Measurements from ENCODE around the gene PHC2. TPM values are rescaled to one million over a fixed set of nuclear protein-coding genes. Genes with fewer than 3 reads are reported as not detected.

PHC2 gene
- 140 and 203 TPM in 2 replicates for total RNA-seq

DNA sequence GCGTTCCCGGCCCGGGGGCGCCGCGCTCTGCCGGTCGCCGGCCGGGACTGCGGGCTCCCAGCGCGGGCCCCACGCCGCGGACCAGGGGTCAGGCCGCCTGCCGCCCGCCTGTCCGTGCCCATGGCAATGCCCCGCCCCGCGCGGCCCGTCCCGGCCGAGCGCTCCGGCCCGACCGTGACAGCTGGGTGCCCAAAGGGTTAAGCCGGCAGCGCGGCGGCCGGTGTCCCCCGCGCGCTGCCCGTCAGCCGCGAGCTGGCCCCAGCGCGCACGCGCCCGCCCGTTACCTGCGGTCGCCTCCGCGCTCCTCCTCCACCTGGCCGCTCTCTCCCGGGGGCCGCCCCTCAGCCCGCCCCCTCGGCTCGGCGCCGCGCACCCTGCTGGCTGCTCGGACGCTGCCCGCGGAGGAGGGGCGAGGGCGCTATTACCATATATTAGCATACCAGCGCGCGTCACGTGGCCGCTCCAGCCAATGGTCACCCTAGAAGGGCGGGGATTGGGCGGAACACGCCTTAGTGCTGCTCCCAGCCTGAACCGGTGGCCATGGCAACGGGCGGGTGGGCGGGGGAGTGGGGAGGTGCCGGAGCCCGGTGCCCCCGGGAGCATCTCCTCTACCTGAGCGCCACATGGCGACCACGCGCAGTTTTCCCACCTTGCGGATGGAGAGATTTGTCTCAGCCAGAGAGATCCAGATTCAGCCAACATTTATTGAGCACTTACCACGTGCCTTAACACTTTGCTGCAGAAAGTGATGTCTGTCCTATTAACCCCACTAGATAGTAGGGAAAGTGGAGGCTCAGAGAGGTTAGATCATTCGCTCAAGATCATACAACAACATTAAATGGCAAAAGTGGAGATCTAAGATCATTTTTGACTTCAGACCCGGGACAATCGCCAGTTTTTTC, at the start of gene PHC2:
TSS of gene PHC2 (minus strand) at position 404 of the 902 bp plus-strand sequence. CDS start 55,556 bp downstream, outside the sequence.
- TF ChIP-seq CTCF (conservative IDR thresholded peaks at IDR 0.05; ENCODE audit: low read depth, low read length), result peak; percentile 20
- H3K4me3 ChIP-seq (ENCODE audit: low read depth, low read length), result peak within 1 kb of the TSS; percentile 72
- DNase-seq (ENCODE audit: low read depth), result peak; percentile 37

DNA sequence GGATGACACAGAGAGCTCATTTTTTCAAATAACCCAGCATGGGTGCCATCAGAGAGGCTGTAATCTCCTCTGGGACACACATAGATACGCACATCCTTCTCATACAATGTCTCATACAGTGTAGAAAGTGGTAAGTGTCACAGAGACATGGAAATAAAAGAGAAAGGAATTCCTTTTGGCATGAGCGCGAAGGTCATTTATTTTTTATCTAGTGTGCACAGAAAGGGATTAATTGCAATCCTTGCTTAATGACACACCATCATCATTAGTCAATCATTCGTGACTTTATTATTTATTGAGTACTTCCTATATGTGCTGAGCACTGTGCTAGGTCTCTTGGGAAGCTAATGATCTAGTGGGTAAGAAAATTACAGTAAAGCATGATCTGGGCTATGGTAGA, 46.6 kb upstream of the PHC2 start:
- DNase-seq (ENCODE audit: low read depth), result no peak
- no peak overlapping the region for H3K4me3 ChIP-seq (ENCODE audit: low read depth, low read length)
- no peak for TF ChIP-seq CTCF (conservative IDR thresholded peaks at IDR 0.05; ENCODE audit: low read depth, low read length)

DNA sequence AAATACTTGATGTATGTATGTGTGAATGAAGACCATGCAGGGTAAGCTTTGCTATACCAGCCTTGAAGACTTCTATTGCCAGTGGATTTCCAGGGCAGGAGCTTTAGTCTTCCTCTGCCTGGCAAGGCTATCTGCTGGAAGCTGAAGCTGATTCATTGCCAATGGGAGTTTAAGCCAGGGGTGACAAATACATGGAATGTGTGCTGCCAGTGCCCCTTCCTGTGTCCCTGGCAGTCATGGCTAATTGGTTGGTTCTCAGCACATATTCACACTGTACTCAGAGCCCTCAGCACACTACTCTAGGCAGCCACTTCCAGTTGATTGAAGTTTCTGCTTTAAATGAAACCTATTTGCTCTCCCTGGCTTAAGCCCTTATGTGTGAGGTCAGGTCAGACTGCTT, 43.0 kb upstream of the PHC2 start:
- no peak overlapping the region for H3K4me3 ChIP-seq (ENCODE audit: low read depth, low read length)
- DNase-seq (ENCODE audit: low read depth), result no peak
- no peak for TF ChIP-seq CTCF (conservative IDR thresholded peaks at IDR 0.05; ENCODE audit: low read depth, low read length)

- peak; percentile 76 for DNase-seq (ENCODE audit: low read depth)
- TF ChIP-seq CTCF (conservative IDR thresholded peaks at IDR 0.05; ENCODE audit: low read depth, low read length), result no peak
- H3K4me3 ChIP-seq (ENCODE audit: low read depth, low read length), result peak within 1 kb of the TSS; percentile 84
Measured at GRCh38 chr1:33472269-33472980, 41.5 kb upstream of the PHC2 start, which contains the start of gene ZSCAN20. Gene ZSCAN20, plus strand, starts transcription at chr1:33472645. Its CDS starts 6,644 bp downstream, at chr1:33479289.

DNA sequence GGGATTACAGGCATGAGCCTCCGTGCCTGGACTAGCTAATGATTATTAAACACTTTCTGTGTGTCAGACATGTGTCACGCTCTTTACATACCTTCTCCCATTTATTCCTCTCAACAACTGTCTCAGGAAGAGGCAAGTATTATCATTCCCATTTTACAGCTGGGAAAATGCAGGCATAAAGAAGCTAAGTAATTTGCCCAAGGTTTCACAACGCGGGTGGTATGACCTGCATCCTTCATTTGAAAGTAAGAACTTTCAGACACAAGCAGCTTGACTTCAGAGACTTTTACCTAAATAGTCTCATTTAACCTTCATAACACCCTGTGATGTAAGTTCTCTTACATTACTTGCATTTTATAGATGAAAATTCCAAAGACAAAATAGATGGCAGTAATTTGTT, 40.5 kb upstream of the PHC2 start:
- no peak for TF ChIP-seq CTCF (conservative IDR thresholded peaks at IDR 0.05; ENCODE audit: low read depth, low read length)
- DNase-seq (ENCODE audit: low read depth), result no peak
- H3K4me3 ChIP-seq (ENCODE audit: low read depth, low read length), result no peak overlapping the region

GRCh38 chr1:33470495-33471012, 39.7 kb upstream of the PHC2 start:
- no peak for DNase-seq (ENCODE audit: low read depth)
- no peak overlapping the region for H3K4me3 ChIP-seq (ENCODE audit: low read depth, low read length)

More at GRCh38 chr1:33470495-33471012, 39.7 kb upstream of the PHC2 start:
- peak; percentile 86 for TF ChIP-seq CTCF (conservative IDR thresholded peaks at IDR 0.05; ENCODE audit: low read depth, low read length)

Measured in epithelial cell of proximal tubule (primary cell).